GM18499 (cell line): ENCODE measurements around the gene ACR.

Experiments
- ATAC-seq: cut with Tn5 transposase; IDR thresholded peaks from one replicate; pipeline ENCODE4 v1.9.1; 2021; ENCODE audit warnings: moderate number of reproducible peaks; ENCODE audit not compliant: insufficient read depth, unreplicated experiment

ACR gene

GRCh38 chr22:50715776-50716175 is 22.2 kb upstream of the ACR start:
- ATAC-seq: no peak

- ATAC-seq: no peak
Observed at GRCh38 chr22:50716290-50717024, 21.5 kb upstream of the ACR start.

- ATAC-seq: no peak
Observed at GRCh38 chr22:50717709-50718351, 20.2 kb upstream of the ACR start.

- no peak for ATAC-seq
Observed at GRCh38 chr22:50718352-50718709, 19.7 kb upstream of the ACR start.

- ATAC-seq: no peak
Observed at GRCh38 chr22:50719814-50720300, 18.1 kb upstream of the ACR start.

- ATAC-seq: no peak
Observed at GRCh38 chr22:50720301-50721256, 17.4 kb upstream of the ACR start.

GRCh38 chr22:50721257-50721844 is 16.7 kb upstream of the ACR start:
- no peak for ATAC-seq

- no peak for ATAC-seq
Observed at GRCh38 chr22:50722048-50722701, 15.8 kb upstream of the ACR start.

GRCh38 chr22:50722716-50723428 is 15.1 kb upstream of the ACR start:
- ATAC-seq: no peak

- ATAC-seq: no peak
Observed at GRCh38 chr22:50723991-50724390, 14.0 kb upstream of the ACR start.

- no peak for ATAC-seq
Observed at GRCh38 chr22:50724616-50725015, 13.4 kb upstream of the ACR start.

GRCh38 chr22:50725597-50725996 is 12.4 kb upstream of the ACR start:
- no peak for ATAC-seq

- no peak for ATAC-seq
Observed at GRCh38 chr22:50726643-50727340, 11.2 kb upstream of the ACR start.

GRCh38 chr22:50727678-50728522 is 10.1 kb upstream of the ACR start:
- no peak for ATAC-seq

GRCh38 chr22:50728523-50728931 is 9.5 kb upstream of the ACR start:
- ATAC-seq: no peak

GRCh38 chr22:50729391-50730012 is 8.5 kb upstream of the ACR start:
- no peak for ATAC-seq
